KOPT-K1 (cell line): ENCODE measurements around the gene SRBD1.

Source experiments
- H3K27ac ChIP-seq: fragments of 200-600 bp; sonication (generic); 2 replicates; pipeline ENCODE4 v1.5.1; 2016; ENCODE audit warnings: antibody characterized with exemption, mild to moderate bottlenecking, low read depth, low read length; ENCODE audit not compliant: poor library complexity, severe bottlenecking
- H3K36me3 ChIP-seq: fragments of 200-600 bp; sonication (generic); 2 replicates; pipeline ENCODE4 v1.5.1; 2017; ENCODE audit warnings: antibody characterized with exemption, mild to moderate bottlenecking, low read length, moderate library complexity; ENCODE audit not compliant: insufficient read depth
- H3K9me3 ChIP-seq: fragments of 200-600 bp; sonication (generic); 2 replicates; pipeline ENCODE4 v1.5.1; 2017; ENCODE audit warnings: antibody characterized with exemption, low read length, mild to moderate bottlenecking; ENCODE audit not compliant: insufficient read depth, poor library complexity, severe bottlenecking

Gene SRBD1

DNA sequence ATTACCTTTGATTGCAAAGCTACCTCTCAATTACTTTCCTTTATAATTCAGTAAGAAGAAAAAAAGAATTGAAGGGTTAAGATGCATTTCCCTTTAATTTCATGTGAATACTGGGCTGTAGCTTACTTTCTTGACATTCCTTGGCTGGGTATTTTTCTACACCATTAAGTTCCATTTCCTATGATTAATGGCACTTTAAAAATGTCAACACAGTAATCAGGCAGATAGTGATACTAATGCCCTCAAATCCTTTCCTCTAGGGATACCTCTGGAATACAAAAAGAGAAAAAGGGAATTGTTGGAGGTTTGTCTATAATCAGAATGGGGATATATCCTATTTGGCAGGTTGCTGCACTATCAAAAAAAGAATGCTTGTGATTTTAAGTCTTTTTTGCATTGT, 216.9 kb downstream of the SRBD1 start:
- Histone ChIP-seq H3K36me3 (peaks cover 33% of the 10 kb centered on the region), H3K9me3 (no peaks in the 10 kb centered on the region), H3K27ac (no peak overlapping the region)

DNA sequence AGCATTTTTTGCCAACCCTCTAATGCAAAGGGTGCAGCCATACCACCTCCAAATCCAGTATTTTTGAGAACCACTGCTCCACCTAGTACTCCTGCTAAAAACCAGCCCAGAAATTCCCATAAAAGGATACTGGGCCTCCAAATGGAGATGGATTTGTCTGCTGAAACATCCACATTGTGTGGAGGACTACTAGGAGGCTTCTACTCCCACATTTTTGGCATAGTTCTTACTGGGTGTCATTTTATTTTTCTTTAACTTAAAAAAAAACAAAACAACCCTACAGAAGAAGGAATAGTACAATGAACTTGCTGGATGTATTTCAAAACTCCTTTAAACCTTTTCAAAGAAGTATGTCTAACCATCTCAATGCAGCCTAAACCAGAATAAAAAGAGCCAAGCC, 219.2 kb downstream of the SRBD1 start:
- no peak overlapping the region for H3K27ac ChIP-seq
- no peaks in the 10 kb centered on the region for H3K9me3 ChIP-seq
- peaks cover 54% of the 10 kb centered on the region for H3K36me3 ChIP-seq

DNA sequence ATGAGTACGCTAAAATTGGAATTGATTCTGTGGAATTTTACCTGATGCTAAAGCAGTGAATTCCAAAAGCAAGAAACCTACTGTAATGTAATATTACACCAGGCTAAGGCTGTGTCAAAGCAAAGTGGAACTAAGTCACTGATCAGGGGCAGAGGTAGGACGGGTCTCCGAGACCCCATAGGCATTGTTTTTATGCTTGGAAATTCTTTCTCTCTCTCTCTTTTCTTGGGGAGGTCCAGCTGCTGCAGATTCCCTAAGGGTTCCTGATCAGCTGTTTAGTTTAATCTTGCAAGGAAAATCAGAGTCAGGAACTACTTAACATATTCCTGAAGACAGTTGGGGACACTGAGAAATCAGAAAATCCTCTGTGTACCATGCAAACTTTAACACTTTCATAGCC, 220.2 kb downstream of the SRBD1 start:
- H3K27ac ChIP-seq = no peak overlapping the region
- no peaks in the 10 kb centered on the region for H3K9me3 ChIP-seq
- peaks cover 54% of the 10 kb centered on the region for H3K36me3 ChIP-seq

- H3K27ac ChIP-seq = no peak overlapping the region
- H3K36me3 ChIP-seq = peaks cover 54% of the 10 kb centered on the region
- no peaks in the 10 kb centered on the region for H3K9me3 ChIP-seq
Observed at GRCh38 chr2:45390441-45390840, 220.6 kb downstream of the SRBD1 start.

GRCh38 chr2:45388541-45389100, 222.4 kb downstream of the SRBD1 start:
- Histone ChIP-seq H3K27ac (no peak overlapping the region), H3K36me3 (peaks cover 48% of the 10 kb centered on the region), H3K9me3 (no peaks in the 10 kb centered on the region)

DNA sequence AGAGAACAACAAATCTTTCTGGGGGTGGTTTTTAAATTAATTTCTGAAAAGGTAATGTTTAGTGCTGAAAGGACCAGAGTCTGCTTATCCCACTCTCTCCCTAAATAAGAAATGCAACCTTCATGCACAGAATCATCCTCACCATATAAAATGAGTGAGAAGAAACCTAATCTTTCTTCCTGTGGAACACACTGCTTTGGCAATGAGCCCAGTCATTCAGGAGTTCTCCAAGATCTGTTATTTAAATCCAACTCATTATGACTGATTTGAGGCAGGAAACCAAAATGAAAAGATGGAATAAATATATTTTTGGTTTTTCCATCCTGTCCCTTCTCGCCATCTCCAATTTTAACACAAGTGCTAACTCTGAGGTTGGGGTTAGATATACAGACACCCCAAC, 228.3 kb downstream of the SRBD1 start:
- no peak overlapping the region for H3K27ac ChIP-seq
- H3K36me3 ChIP-seq = peaks cover 7% of the 10 kb centered on the region; the same call in 1 of the 2 replicates
- no peaks in the 10 kb centered on the region for H3K9me3 ChIP-seq

- Histone ChIP-seq H3K27ac (no peak overlapping the region), H3K36me3 (no peaks in the 10 kb centered on the region), H3K9me3 (no peaks in the 10 kb centered on the region)
Observed at GRCh38 chr2:45380131-45380836, 230.8 kb downstream of the SRBD1 start.

GRCh38 chr2:45379399-45380087, 231.5 kb downstream of the SRBD1 start:
- Histone ChIP-seq H3K36me3 (no peaks in the 10 kb centered on the region), H3K9me3 (no peaks in the 10 kb centered on the region), H3K27ac (no peak overlapping the region)

- H3K27ac ChIP-seq = no peak overlapping the region
- no peaks in the 10 kb centered on the region for H3K9me3 ChIP-seq
- no peaks in the 10 kb centered on the region for H3K36me3 ChIP-seq
Observed at GRCh38 chr2:45373534-45373933, 237.5 kb downstream of the SRBD1 start.

GRCh38 chr2:45370369-45370768, 240.7 kb downstream of the SRBD1 start:
- Histone ChIP-seq H3K27ac (no peak overlapping the region), H3K36me3 (no peaks in the 10 kb centered on the region), H3K9me3 (no peaks in the 10 kb centered on the region)

DNA sequence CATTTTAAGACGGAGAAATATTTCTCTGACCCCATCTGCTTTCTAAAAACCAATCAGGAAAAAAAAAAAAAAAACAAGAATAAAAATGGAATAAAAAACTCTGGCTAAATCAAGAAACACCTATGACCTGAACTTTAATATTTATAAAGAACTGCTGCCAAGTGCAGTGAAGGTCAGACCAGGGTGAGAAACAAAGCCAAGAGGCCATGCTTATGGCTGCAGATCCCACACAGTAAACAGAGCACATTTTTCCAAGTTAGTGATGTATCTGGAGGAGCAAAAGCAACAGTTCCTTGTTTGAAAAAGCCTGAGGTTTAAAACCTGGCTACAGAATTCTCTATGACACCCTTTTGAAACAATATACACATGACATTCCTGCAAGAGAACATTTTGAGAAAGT, 242.3 kb downstream of the SRBD1 start:
- H3K9me3 ChIP-seq = no peaks in the 10 kb centered on the region
- no peaks in the 10 kb centered on the region for H3K36me3 ChIP-seq
- H3K27ac ChIP-seq = no peak overlapping the region

GRCh38 chr2:45361666-45362065, 249.4 kb downstream of the SRBD1 start:
- Histone ChIP-seq H3K36me3 (no peaks in the 10 kb centered on the region), H3K9me3 (no peaks in the 10 kb centered on the region), H3K27ac (no peak overlapping the region)

GRCh38 chr2:45354776-45355175, 256.3 kb downstream of the SRBD1 start:
- H3K36me3 ChIP-seq = no peaks in the 10 kb centered on the region
- H3K27ac ChIP-seq = no peak overlapping the region
- no peaks in the 10 kb centered on the region for H3K9me3 ChIP-seq

DNA sequence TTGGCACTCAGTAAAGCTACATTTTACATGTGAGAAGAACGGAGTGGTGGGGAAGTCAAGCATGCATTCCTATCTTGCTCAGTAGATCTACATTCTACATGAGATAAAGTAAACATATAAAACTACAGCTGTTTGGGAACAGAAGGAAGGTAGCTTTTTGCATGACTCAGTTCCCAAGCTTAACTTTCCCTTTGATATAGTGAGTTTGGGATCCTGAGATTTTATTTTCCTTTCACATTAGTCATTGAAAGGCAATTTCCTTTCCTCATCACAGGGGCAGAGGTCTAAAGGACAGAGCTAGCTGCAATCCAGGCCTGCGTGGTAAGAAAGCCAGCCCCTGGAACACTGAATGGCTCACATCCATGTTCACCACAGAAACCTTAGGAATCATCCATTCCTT, 257.2 kb downstream of the SRBD1 start:
- Histone ChIP-seq H3K36me3 (no peaks in the 10 kb centered on the region), H3K27ac (no peak overlapping the region), H3K9me3 (no peaks in the 10 kb centered on the region)

DNA sequence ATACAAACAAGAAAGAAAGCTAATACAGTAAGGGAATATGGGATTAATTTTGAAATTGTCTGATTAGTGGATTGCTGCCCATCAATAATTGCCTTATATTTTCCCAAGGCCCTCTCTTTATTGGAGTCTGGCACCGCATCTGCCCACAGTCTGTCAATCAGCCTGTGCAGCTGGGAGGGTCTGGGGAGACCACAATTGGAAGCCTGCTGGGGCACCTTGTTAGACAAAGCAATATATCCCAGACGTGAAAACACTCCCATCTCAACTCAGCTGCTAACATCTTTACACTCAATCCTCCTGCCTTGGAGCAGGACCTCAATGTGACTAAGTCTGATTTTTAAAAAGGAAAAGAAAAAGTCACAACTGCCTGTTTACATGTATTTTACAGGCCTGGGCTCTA, 258.6 kb downstream of the SRBD1 start:
- Histone ChIP-seq H3K36me3 (no peaks in the 10 kb centered on the region), H3K27ac (no peak overlapping the region)

More for the DNA sequence above, 258.6 kb downstream of the SRBD1 start:
- no peaks in the 10 kb centered on the region for H3K9me3 ChIP-seq
